Tibial artery (tissue), 4 donors: ENCODE data around the gene RRP36.

Experiments used
- DNase-seq, 2 donors: peaks; one replicate each; pipeline ENCODE4 v3.0.0-alpha.2; 2019
- H3K27ac ChIP-seq, 2 donors: fragments of 200-600 bp; sonication (generic) in 1 of 2; 1 replicate in 1 of 2; 2 replicates in 1 of 2; pipeline ENCODE4 v1.5.1; 2018 to 2019; ENCODE audit warnings: mild to moderate bottlenecking in 1 of 2
- H3K27me3 ChIP-seq, 2 donors: fragments of 200-600 bp; sonication (generic) in 1 of 2; one replicate each; pipeline versions ENCODE4 v1.5.1 to v1.6.0; 2016 to 2019
- H3K36me3 ChIP-seq, 3 donors: fragments of 200-600 bp; sonication (generic) in 2 of 3; one replicate each; pipeline ENCODE4 v1.5.1; 2016 to 2019; ENCODE audit warnings: mild to moderate bottlenecking in 2 of 3
- H3K4me1 ChIP-seq, 4 donors: fragments of 200-600 bp; sonication (generic) in 2 of 4; 1 replicate in 3 of 4; 2 replicates in 1 of 4; pipeline ENCODE4 v1.5.1; 2016 to 2019
- H3K4me3 ChIP-seq, 2 donors: fragments of 200-600 bp; sonication (generic) in 1 of 2; 1 replicate in 1 of 2; 2 replicates in 1 of 2; pipeline ENCODE4 v1.5.1; 2018 to 2019; ENCODE audit warnings: mild to moderate bottlenecking in 2 of 2
- H3K9me3 ChIP-seq, 3 donors: fragments of 200-600 bp; sonication (generic) in 1 of 3; one replicate each; pipeline ENCODE4 v1.5.1; 2016 to 2019
- intact Hi-C: fragments of 100-400 bp; cut with DNase I; formaldehyde crosslinking; loops from one replicate; pipeline ENCODE4 v1.15.0; 2023; ENCODE audit warnings: low total_unique reads
- TF ChIP-seq, protein P1 (sequence below), 2 experiments: fragments of 200-600 bp in 1 of 2; fragments of 450-650 bp in 1 of 2; IDR thresholded peaks; one replicate each; pipeline ENCODE4 v1.5.1; 2017 to 2019; ENCODE audit warnings: antibody characterized with exemption in 2 of 2, mild to moderate bottlenecking in 1 of 2, moderate library complexity in 1 of 2

Gene RRP36

GRCh38 chr6:43001843-43002242, 19.6 kb upstream of the RRP36 start:
- no peak overlapping the region for H3K4me3 ChIP-seq
- no peak for DNase-seq
- H3K4me1 ChIP-seq: no peaks in the 10 kb centered on the region
- no peak overlapping the region for H3K27ac ChIP-seq
- intact Hi-C loops: no loop called here
- no peaks in the 10 kb centered on the region for H3K27me3 ChIP-seq
- peaks cover 11 to 20% (median 14%) of the 10 kb centered on the region in 3 donors for H3K36me3 ChIP-seq
- TF ChIP-seq, protein P1, sequence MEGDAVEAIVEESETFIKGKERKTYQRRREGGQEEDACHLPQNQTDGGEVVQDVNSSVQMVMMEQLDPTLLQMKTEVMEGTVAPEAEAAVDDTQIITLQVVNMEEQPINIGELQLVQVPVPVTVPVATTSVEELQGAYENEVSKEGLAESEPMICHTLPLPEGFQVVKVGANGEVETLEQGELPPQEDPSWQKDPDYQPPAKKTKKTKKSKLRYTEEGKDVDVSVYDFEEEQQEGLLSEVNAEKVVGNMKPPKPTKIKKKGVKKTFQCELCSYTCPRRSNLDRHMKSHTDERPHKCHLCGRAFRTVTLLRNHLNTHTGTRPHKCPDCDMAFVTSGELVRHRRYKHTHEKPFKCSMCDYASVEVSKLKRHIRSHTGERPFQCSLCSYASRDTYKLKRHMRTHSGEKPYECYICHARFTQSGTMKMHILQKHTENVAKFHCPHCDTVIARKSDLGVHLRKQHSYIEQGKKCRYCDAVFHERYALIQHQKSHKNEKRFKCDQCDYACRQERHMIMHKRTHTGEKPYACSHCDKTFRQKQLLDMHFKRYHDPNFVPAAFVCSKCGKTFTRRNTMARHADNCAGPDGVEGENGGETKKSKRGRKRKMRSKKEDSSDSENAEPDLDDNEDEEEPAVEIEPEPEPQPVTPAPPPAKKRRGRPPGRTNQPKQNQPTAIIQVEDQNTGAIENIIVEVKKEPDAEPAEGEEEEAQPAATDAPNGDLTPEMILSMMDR (IDR thresholded peaks at IDR 0.05): no peak
- H3K9me3 ChIP-seq: no peaks in the 10 kb centered on the region

DNA sequence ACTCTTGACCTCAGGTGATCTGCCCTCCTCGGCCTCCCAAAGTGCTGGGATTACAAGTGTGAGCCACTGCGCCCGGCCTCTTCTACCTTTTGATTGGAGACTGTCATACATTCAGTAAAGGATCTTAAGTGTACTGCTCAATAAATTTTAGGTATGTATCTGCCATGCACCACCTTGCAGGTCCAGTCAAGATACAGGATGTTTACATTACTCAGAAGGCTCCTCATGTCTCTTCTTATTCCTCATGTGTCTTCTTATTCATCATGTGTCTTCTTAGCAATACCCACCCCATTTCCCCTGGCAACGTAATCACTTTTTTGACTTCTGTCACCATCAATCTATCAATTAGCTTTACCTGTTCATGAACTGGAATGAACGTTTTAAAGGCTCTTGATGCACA, 15.6 kb upstream of the RRP36 start:
- no peak overlapping the region for H3K27ac ChIP-seq
- DNase-seq: no peak
- intact Hi-C loops: no loop called here
- TF ChIP-seq, protein P1 (IDR thresholded peaks at IDR 0.05): no peak
- no peaks in the 10 kb centered on the region for H3K9me3 ChIP-seq
- H3K27me3 ChIP-seq: no peaks in the 10 kb centered on the region
- no peak overlapping the region for H3K4me3 ChIP-seq
- H3K4me1 ChIP-seq: no peaks in the 10 kb centered on the region
- peaks cover 50 to 60% (median 53%) of the 10 kb centered on the region in 3 donors for H3K36me3 ChIP-seq

- TF ChIP-seq, protein P1 (IDR thresholded peaks at IDR 0.05): no peak
- Histone ChIP-seq H3K27me3 (no peaks in the 10 kb centered on the region), H3K36me3 (peaks cover 54 to 64% (median 57%) of the 10 kb centered on the region in 3 donors), H3K4me1 (no peaks in the 10 kb centered on the region), H3K4me3 (no peak overlapping the region), H3K27ac (no peak overlapping the region), H3K9me3 (no peaks in the 10 kb centered on the region)
- no peak for DNase-seq
- intact Hi-C loops: no loop called here
Measured at GRCh38 chr6:43006251-43006650, 15.2 kb upstream of the RRP36 start.

DNA sequence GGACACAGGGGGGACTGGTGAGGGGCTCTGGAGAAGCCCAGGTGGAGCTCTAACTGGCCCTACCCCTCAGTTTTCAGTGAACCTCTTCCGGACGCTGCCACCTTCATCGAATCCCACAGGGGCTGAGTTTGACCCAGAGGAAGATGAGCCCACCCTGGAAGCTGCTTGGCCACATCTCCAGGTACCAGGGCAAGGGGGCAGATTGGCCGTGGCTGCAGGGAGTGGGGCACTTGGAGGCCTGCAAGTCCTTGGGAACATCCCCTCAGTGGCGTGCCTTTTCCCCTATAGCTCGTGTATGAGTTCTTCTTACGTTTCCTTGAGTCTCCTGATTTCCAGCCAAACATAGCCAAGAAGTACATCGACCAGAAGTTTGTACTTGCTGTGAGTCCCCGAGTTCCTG, 14.3 kb upstream of the RRP36 start:
- intact Hi-C loops: no loop called here
- peaks cover 0 to 4% (median under 1%) of the 10 kb centered on the region in 4 donors for H3K4me1 ChIP-seq
- H3K27ac ChIP-seq: no peak overlapping the region
- peaks cover 60 to 72% (median 66%) of the 10 kb centered on the region in 3 donors for H3K36me3 ChIP-seq
- H3K27me3 ChIP-seq: no peaks in the 10 kb centered on the region
- H3K9me3 ChIP-seq: no peaks in the 10 kb centered on the region
- DNase-seq: no peak
- TF ChIP-seq, protein P1 (IDR thresholded peaks at IDR 0.05): no peak
- H3K4me3 ChIP-seq: no peak overlapping the region

DNA sequence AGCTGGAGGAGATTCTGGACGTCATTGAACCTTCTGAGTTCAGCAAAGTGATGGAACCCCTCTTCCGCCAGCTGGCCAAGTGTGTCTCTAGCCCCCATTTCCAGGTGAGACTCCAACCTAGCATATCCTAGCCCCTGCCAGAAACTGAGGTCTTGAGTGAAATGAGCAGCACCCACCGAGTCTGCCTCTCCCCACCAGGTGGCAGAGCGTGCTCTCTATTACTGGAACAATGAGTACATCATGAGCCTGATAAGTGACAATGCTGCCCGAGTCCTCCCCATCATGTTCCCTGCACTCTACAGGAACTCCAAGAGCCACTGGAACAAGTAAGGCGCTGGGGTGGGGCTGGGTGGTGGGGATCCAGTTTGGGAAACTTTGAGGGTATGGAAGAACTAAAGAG, 12.3 kb upstream of the RRP36 start:
- TF ChIP-seq, protein P1 (IDR thresholded peaks at IDR 0.05): peak in 1 of 2 experiments; percentile 11
- no peak overlapping the region for H3K27ac ChIP-seq
- H3K4me3 ChIP-seq: no peak overlapping the region
- DNase-seq: no peak
- H3K36me3 ChIP-seq: peaks cover 60 to 65% (median 62%) of the 10 kb centered on the region in 3 donors
- peaks cover 0 to 15% (median 13%) of the 10 kb centered on the region in 4 donors for H3K4me1 ChIP-seq
- H3K27me3 ChIP-seq: no peaks in the 10 kb centered on the region
- intact Hi-C loops: no loop called here
- H3K9me3 ChIP-seq: no peaks in the 10 kb centered on the region

DNA sequence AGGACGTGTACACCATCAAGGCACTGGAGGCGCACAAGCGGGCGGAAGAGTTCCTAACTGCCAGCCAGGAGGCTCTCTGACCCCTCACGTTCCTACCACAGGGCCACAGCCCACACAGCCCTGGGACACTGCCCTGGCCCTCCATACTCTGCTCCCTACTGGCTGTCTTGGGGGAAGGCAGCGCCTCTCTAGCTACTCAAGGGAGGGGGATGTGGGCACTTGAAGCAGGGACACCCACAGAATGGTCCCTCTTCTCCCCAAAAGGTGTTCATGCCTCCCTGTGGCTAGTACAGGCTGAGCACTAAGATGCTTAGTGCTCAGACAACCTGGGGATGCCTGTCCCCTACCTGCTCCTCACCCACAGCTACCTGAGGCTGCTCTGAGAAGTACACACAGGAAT, 10.2 kb upstream of the RRP36 start:
- TF ChIP-seq, protein P1 (IDR thresholded peaks at IDR 0.05): no peak
- no peak overlapping the region for H3K27ac ChIP-seq
- DNase-seq: no peak
- no peak overlapping the region for H3K4me3 ChIP-seq
- peaks cover 0 to 32% (median 27%) of the 10 kb centered on the region in 4 donors for H3K4me1 ChIP-seq
- no peaks in the 10 kb centered on the region for H3K27me3 ChIP-seq
- no peaks in the 10 kb centered on the region for H3K9me3 ChIP-seq
- intact Hi-C loops: loop anchor here (5.0 kb wide), 3 partner anchors 41 to 111 kb away; partner anchors contain the start of genes CNPY3 and CUL7
- peaks cover 55 to 61% (median 58%) of the 10 kb centered on the region in 3 donors for H3K36me3 ChIP-seq
